ENCODE results near the gene PLCH2. TPM values are rescaled to one million over a fixed set of nuclear protein-coding genes. Genes with fewer than 3 reads are reported as not detected.
A peak's percentile ranks its signal among the peaks of the same experiment; 100 is the strongest.
"Not testable (repeated sequence)": the region's sequence is repeated elsewhere in the genome, so short reads cannot be mapped to it uniquely, and the experiment has no call there.

The PLCH2 gene
- total and polyA plus RNA-seq, 7 donors, result 0.04 to 0.60 (median 0.09) TPM; not detected in 1

DNA sequence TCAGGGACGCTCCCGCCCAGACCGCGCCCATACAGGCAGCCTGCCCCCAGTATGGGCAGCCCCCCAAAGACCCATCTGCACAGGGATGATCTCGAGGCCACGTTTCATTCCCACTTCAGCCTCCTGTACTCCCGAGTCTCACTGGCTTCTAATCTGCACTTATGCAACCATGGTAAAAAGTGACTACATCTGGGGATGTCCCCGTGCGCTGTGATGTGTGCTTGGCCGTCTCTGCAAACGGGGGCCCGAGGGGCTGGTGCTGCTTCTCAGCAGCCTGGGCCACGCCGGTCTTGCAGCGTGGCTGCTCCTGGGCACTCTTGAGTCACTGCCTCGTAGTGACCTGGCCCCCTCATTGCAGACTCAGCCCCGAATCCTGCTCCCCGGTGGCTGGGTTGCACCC lies 17.4 kb upstream of the PLCH2 start:
- Histone ChIP-seq H3K27me3 (ENCODE audit: insufficient read depth in 3 of 3, low read length in 2 of 3) (peaks cover 0 to 36% (median 9%) of the 10 kb centered on the region in 3 donors), H3K27ac (no peak overlapping the region), H3K9me3 (no peaks in the 10 kb centered on the region), H3K4me3 (no peak overlapping the region), H3K36me3 (ENCODE audit: insufficient read depth in 1 of 2, low read depth in 1 of 2) (no peaks in the 10 kb centered on the region), H3K4me1 (no peaks in the 10 kb centered on the region)
- DNase-seq (no peak), ATAC-seq (no peak)
- intact Hi-C loops (cut with DNase I), result no loop called here
- TF ChIP-seq, protein P1, sequence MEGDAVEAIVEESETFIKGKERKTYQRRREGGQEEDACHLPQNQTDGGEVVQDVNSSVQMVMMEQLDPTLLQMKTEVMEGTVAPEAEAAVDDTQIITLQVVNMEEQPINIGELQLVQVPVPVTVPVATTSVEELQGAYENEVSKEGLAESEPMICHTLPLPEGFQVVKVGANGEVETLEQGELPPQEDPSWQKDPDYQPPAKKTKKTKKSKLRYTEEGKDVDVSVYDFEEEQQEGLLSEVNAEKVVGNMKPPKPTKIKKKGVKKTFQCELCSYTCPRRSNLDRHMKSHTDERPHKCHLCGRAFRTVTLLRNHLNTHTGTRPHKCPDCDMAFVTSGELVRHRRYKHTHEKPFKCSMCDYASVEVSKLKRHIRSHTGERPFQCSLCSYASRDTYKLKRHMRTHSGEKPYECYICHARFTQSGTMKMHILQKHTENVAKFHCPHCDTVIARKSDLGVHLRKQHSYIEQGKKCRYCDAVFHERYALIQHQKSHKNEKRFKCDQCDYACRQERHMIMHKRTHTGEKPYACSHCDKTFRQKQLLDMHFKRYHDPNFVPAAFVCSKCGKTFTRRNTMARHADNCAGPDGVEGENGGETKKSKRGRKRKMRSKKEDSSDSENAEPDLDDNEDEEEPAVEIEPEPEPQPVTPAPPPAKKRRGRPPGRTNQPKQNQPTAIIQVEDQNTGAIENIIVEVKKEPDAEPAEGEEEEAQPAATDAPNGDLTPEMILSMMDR (IDR thresholded peaks at IDR 0.05), result no peak
- 70 to 73% (median 72%) methylated on average over 18 of the region's 18 CpGs for WGBS, 3 donors

DNA sequence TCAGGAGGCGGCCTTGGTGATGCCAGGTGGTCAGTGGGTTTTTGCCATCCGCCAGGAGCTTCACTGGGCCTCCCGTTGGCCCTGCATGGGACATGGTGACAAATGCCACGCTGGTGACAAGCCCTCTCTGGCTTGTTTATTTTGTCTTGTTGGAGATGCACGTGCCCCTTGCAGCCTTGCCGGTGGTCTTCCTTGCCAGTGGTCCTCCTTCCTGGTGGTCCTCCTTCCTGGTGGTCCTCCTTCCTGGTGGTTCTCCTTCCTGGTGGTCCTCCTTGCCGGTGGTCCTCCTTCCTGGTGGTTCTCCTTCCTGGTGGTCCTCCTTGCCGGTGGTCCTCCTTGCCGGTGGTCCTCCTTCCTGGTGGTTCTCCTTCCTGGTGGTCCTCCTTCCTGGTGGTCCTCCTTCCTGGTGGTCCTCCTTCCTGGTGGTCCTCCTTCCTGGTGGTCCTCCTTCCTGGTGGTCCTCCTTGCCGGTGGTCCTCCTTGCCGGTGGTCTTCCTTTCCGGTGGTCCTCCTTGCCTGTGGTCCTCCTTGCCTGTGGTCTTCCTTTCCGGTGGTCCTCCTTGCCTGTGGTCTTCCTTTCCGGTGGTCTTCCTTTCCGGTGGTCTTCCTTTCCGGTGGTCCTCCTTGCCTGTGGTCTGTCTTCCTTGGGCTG lies 16.9 kb upstream of the PLCH2 start:
- DNase-seq; H3K4me1 ChIP-seq; H3K27ac ChIP-seq; H3K4me3 ChIP-seq; H3K9me3 ChIP-seq; intact Hi-C loops (cut with DNase I); H3K36me3 ChIP-seq (ENCODE audit: insufficient read depth in 1 of 2, low read depth in 1 of 2); ATAC-seq: not testable (repeated sequence)
- peaks cover 0 to 41% (median 12%) of the 10 kb centered on the region in 3 donors for H3K27me3 ChIP-seq (ENCODE audit: insufficient read depth in 3 of 3, low read length in 2 of 3)
- WGBS, 3 donors, result 72 to 87% (median 73%) methylated on average over 12 to 16 of the region's 16 CpGs

DNA sequence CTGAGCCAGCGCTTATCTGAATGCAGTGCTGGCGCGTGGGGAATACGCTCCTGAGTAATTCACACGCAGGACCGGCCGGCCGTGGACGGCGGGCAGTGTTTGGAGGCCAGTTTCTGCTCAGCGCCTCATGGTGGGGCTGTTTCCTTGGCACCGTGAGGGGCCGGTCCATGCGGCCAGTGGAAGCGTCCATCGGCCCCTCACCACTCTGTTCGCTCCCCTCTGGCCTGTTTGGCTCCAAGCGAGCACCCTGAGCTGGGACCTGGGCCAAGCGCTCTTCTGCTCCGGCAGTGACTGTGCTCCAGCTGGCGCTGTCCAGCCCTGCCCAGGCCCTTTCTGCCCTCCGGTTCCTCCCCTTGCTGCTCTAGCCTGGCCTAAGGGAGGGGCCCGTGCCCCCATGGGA lies 16.3 kb upstream of the PLCH2 start:
- peaks cover 0 to 44% (median 13%) of the 10 kb centered on the region in 3 donors for H3K27me3 ChIP-seq (ENCODE audit: insufficient read depth in 3 of 3, low read length in 2 of 3)
- ATAC-seq, result peak; percentile 60 to 75 (median 64)
- H3K36me3 ChIP-seq (ENCODE audit: insufficient read depth in 1 of 2, low read depth in 1 of 2), result no peaks in the 10 kb centered on the region
- peak in 1 of 2 donors; percentile 45 for DNase-seq
- WGBS, 3 donors, result 19 to 35% (median 21%) methylated on average over 21 to 23 of the region's 23 CpGs
- TF ChIP-seq, protein P1 (IDR thresholded peaks at IDR 0.05), result peak; percentile 33
- H3K27ac ChIP-seq, result no peak overlapping the region
- H3K9me3 ChIP-seq, result no peaks in the 10 kb centered on the region
- intact Hi-C loops (cut with DNase I), result loop anchor here in 1 of 2 donors (5.0 kb wide), 1 partner anchor 88 kb away; no protein-coding TSS in a partner anchor
- H3K4me1 ChIP-seq, result no peaks in the 10 kb centered on the region
- no peak overlapping the region for H3K4me3 ChIP-seq

- DNase-seq (no peak), ATAC-seq (peak in 2 of 4 donors; percentile 7 to 9)
- 44 to 54% (median 51%) methylated on average over 8 of the region's 8 CpGs for WGBS, 3 donors
- TF ChIP-seq, protein P1 (IDR thresholded peaks at IDR 0.05), result no peak
- Histone ChIP-seq H3K4me1 (no peaks in the 10 kb centered on the region), H3K4me3 (no peak overlapping the region), H3K9me3 (no peaks in the 10 kb centered on the region), H3K27ac (no peak overlapping the region), H3K36me3 (ENCODE audit: insufficient read depth in 1 of 2, low read depth in 1 of 2) (no peaks in the 10 kb centered on the region), H3K27me3 (ENCODE audit: insufficient read depth in 3 of 3, low read length in 2 of 3) (peaks cover 0 to 44% (median 13%) of the 10 kb centered on the region in 3 donors)
- intact Hi-C loops (cut with DNase I), result loop anchor here in 1 of 2 donors (5.0 kb wide), 1 partner anchor 87 kb away; no protein-coding TSS in a partner anchor
Observed at GRCh38 chr1:2460203-2460602, 15.9 kb upstream of the PLCH2 start.

- 34 to 45% (median 40%) methylated on average over 16 to 18 of the region's 18 CpGs for WGBS, 3 donors
- TF ChIP-seq, protein P1 (IDR thresholded peaks at IDR 0.05), result no peak
Observed at GRCh38 chr1:2460996-2461751, 14.9 kb upstream of the PLCH2 start.

More at GRCh38 chr1:2460996-2461751, 14.9 kb upstream of the PLCH2 start:
- H3K9me3 ChIP-seq, result no peaks in the 10 kb centered on the region
- ATAC-seq (peak in 1 of 4 donors; percentile 54), DNase-seq (no peak)
- peaks cover 0 to 49% (median 14%) of the 10 kb centered on the region in 3 donors for H3K27me3 ChIP-seq (ENCODE audit: insufficient read depth in 3 of 3, low read length in 2 of 3)
- no peak overlapping the region for H3K4me3 ChIP-seq
- H3K36me3 ChIP-seq (ENCODE audit: insufficient read depth in 1 of 2, low read depth in 1 of 2), result no peaks in the 10 kb centered on the region
- H3K27ac ChIP-seq, result no peak overlapping the region
- H3K4me1 ChIP-seq, result no peaks in the 10 kb centered on the region
- intact Hi-C loops (cut with DNase I), result loop anchor here in 1 of 2 donors (5.0 kb wide), 1 partner anchor 86 kb away; no protein-coding TSS in a partner anchor

All from psoas muscle (tissue), 8 donors.